Measurements from ENCODE around the gene MVB12B. TPM values are rescaled to one million over a fixed set of nuclear protein-coding genes. Genes with fewer than 3 reads are reported as not detected.
"Not testable (repeated sequence)": the region's sequence is repeated elsewhere in the genome, so short reads cannot be mapped to it uniquely, and the experiment has no call there.

Gene MVB12B
- total RNA-seq, 1 experiment from 2014 or later, result not detected

GRCh38 chr9:126472198-126472947 lies 145.7 kb downstream of the MVB12B start:
- Histone ChIP-seq H3K4me1 (ENCODE audit: low read length) (no peaks in the 10 kb centered on the region), H3K4me2 (ENCODE audit: low read depth, low read length, poor library complexity, severe bottlenecking) (no peak overlapping the region), H3K9ac (ENCODE audit: low read length) (no peak overlapping the region)

DNA sequence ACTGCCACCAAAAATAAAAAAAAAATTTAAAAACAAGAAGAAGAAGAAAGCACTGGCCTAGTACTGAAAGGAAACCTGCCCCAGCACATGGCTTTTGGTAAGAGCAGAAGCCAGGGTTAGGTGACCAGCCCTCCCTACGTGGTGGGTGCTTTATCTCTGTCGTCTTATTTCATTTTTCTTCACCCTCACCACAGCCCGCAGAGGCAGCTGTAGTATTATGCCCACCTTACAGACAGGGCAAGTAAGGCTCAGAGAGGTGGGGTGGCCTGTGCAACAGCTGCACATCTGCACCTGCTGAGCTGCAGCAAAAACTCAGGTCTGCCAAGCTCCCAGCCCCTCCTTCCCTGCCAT lies 146.3 kb downstream of the MVB12B start:
- no peak overlapping the region for H3K9ac ChIP-seq (ENCODE audit: low read length)
- no peak overlapping the region for H3K4me2 ChIP-seq (ENCODE audit: low read depth, low read length, poor library complexity, severe bottlenecking)
- no peaks in the 10 kb centered on the region for H3K27me3 ChIP-seq (ENCODE audit: low read length)
- no peaks in the 10 kb centered on the region for H3K9me3 ChIP-seq (ENCODE audit: low read length)
- H3K27ac ChIP-seq (ENCODE audit: low read length), result no peak overlapping the region
- H3K36me3 ChIP-seq (ENCODE audit: insufficient read depth, low read length), result no peaks in the 10 kb centered on the region
- no peaks in the 10 kb centered on the region for H3K79me2 ChIP-seq (ENCODE audit: low read length)
- H4K20me1 ChIP-seq (ENCODE audit: insufficient read depth, low read depth, low read length), result no peaks in the 10 kb centered on the region
- no peak for DNase-seq
- H3K4me1 ChIP-seq (ENCODE audit: low read length), result no peaks in the 10 kb centered on the region
- H3K4me3 ChIP-seq (ENCODE audit: low read length), result no peak overlapping the region
- H2AFZ ChIP-seq (ENCODE audit: low read length), result no peak overlapping the region
- no peaks in the 10 kb centered on the region for H3K9me2 ChIP-seq (replicated peaks; ENCODE audit: insufficient read depth, low read length)

More at GRCh38 chr9:126472198-126472947, 145.7 kb downstream of the MVB12B start:
- Histone ChIP-seq H3K79me2 (ENCODE audit: low read length) (no peaks in the 10 kb centered on the region), H3K4me3 (ENCODE audit: low read length) (no peak overlapping the region), H3K9me3 (ENCODE audit: low read length) (no peaks in the 10 kb centered on the region), H3K27ac (ENCODE audit: low read length) (no peak overlapping the region), H3K27me3 (ENCODE audit: low read length) (no peaks in the 10 kb centered on the region), H4K20me1 (ENCODE audit: insufficient read depth, low read depth, low read length) (no peaks in the 10 kb centered on the region), H2AFZ (ENCODE audit: low read length) (no peak overlapping the region), H3K9me2 (replicated peaks; ENCODE audit: insufficient read depth, low read length) (no peaks in the 10 kb centered on the region), H3K36me3 (ENCODE audit: insufficient read depth, low read length) (no peaks in the 10 kb centered on the region)
- DNase-seq, result no peak

DNA sequence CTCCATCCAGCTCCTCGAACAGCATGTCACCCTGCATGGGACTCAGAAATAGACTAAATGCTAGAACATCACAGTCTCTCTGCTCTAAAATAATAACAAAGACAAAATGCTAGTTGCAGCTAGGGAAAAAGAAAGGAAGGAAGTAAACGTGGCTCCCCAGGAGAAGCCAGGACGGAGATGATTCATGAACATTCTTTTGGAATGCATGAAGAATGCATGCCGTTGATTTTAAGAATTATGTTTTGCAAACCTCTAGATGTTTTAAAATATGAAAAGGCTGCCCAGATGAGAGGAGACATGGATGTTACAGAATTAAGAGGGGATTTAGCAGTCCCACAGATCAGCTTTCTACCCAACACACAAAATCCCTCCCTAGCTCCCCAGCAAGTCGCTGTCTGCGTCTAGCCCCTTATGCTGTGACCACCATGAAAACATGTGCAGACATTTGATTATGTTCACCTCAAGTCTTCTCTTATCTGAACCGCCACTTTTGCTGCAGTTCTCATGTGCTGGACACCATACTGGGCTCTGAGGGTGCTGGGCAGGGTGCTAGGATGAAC lies 147.7 kb downstream of the MVB12B start:
- Histone ChIP-seq H3K4me2 (ENCODE audit: low read depth, low read length, poor library complexity, severe bottlenecking) (no peak overlapping the region), H3K4me1 (ENCODE audit: low read length) (no peaks in the 10 kb centered on the region), H2AFZ (ENCODE audit: low read length) (no peak overlapping the region), H3K27ac (ENCODE audit: low read length) (no peak overlapping the region), H3K9me2 (replicated peaks; ENCODE audit: insufficient read depth, low read length) (no peaks in the 10 kb centered on the region), H3K9ac (ENCODE audit: low read length) (no peak overlapping the region), H4K20me1 (ENCODE audit: insufficient read depth, low read depth, low read length) (no peaks in the 10 kb centered on the region), H3K79me2 (ENCODE audit: low read length) (no peaks in the 10 kb centered on the region), H3K27me3 (ENCODE audit: low read length) (no peaks in the 10 kb centered on the region), H3K9me3 (ENCODE audit: low read length) (no peaks in the 10 kb centered on the region), H3K4me3 (ENCODE audit: low read length) (no peak overlapping the region), H3K36me3 (ENCODE audit: insufficient read depth, low read length) (no peaks in the 10 kb centered on the region)
- no peak for DNase-seq

- Histone ChIP-seq H3K27me3 (ENCODE audit: low read length) (no peaks in the 10 kb centered on the region), H3K4me1 (ENCODE audit: low read length) (no peaks in the 10 kb centered on the region), H4K20me1 (ENCODE audit: insufficient read depth, low read depth, low read length) (no peaks in the 10 kb centered on the region), H3K9me3 (ENCODE audit: low read length) (no peaks in the 10 kb centered on the region), H3K4me2 (ENCODE audit: low read depth, low read length, poor library complexity, severe bottlenecking) (no peak overlapping the region), H3K4me3 (ENCODE audit: low read length) (no peak overlapping the region), H3K79me2 (ENCODE audit: low read length) (no peaks in the 10 kb centered on the region), H3K9ac (ENCODE audit: low read length) (no peak overlapping the region), H3K9me2 (replicated peaks; ENCODE audit: insufficient read depth, low read length) (no peaks in the 10 kb centered on the region), H3K27ac (ENCODE audit: low read length) (no peak overlapping the region), H2AFZ (ENCODE audit: low read length) (no peak overlapping the region), H3K36me3 (ENCODE audit: insufficient read depth, low read length) (no peaks in the 10 kb centered on the region)
- no peak for DNase-seq
Observed at GRCh38 chr9:126474786-126475485, 148.3 kb downstream of the MVB12B start.

DNA sequence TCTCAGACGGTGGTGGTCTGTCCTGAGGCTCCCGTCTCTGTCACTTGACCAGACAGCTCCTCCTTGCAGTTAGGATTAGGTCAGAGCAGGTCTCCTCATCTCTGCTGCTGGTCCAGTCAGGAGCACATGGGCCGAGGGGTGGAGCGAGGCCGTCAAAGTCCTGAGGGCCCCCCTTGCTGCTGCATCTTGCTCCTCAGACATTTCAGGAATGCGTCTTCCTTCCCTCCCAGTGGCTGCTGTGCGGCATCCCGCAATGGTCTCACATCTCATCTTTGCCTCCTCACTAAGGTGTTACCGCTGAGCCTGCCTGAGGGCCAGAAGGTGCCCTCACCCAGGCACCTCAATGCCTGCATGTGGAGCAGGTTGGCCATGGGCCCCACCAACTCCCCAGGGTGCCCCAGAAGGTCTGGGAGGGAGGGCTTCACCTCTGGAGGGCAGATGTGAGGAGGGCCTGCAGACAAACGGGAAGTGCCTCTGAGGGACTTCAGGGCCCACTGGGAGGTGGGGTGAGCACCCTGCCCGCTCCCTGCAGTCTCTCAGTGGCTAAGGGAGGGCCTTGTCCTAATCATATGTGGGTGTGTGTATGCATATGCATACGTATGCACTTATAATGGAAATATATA lies 149.4 kb downstream of the MVB12B start:
- Histone ChIP-seq H3K4me2 (ENCODE audit: low read depth, low read length, poor library complexity, severe bottlenecking) (no peak overlapping the region), H3K79me2 (ENCODE audit: low read length) (no peaks in the 10 kb centered on the region), H3K27me3 (ENCODE audit: low read length) (no peaks in the 10 kb centered on the region), H3K4me3 (ENCODE audit: low read length) (no peak overlapping the region), H3K36me3 (ENCODE audit: insufficient read depth, low read length) (no peaks in the 10 kb centered on the region), H3K9me3 (ENCODE audit: low read length) (no peaks in the 10 kb centered on the region), H3K27ac (ENCODE audit: low read length) (no peak overlapping the region), H4K20me1 (ENCODE audit: insufficient read depth, low read depth, low read length) (no peaks in the 10 kb centered on the region), H3K9me2 (replicated peaks; ENCODE audit: insufficient read depth, low read length) (no peaks in the 10 kb centered on the region), H2AFZ (ENCODE audit: low read length) (no peak overlapping the region), H3K9ac (ENCODE audit: low read length) (no peak overlapping the region), H3K4me1 (ENCODE audit: low read length) (no peaks in the 10 kb centered on the region)
- DNase-seq, result no peak

DNA sequence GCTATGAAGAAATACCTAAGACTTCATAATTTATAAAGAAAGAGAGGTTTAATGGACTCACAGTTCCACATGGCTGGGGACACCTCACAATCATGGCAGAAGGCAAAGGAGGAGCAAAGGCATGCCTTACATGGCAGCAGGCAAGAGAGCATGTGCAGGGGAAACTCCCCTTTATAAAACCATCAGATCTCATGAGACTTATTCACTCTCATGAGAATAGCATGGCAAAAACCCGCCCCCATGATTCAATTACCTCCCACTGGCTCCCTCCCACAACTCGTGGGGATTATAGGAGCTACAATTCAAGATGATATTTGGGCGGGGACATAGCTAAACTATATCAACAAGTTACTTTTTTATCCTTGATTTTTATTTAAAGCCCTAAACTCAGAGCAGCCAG lies 150.8 kb downstream of the MVB12B start:
- not testable (repeated sequence) for H3K4me3 ChIP-seq (ENCODE audit: low read length); H3K36me3 ChIP-seq (ENCODE audit: insufficient read depth, low read length); H4K20me1 ChIP-seq (ENCODE audit: insufficient read depth, low read depth, low read length); H3K79me2 ChIP-seq (ENCODE audit: low read length); H3K27ac ChIP-seq (ENCODE audit: low read length); H3K27me3 ChIP-seq (ENCODE audit: low read length); H3K9me2 ChIP-seq (replicated peaks; ENCODE audit: insufficient read depth, low read length); H3K4me1 ChIP-seq (ENCODE audit: low read length); H2AFZ ChIP-seq (ENCODE audit: low read length); DNase-seq; H3K9me3 ChIP-seq (ENCODE audit: low read length); H3K4me2 ChIP-seq (ENCODE audit: low read depth, low read length, poor library complexity, severe bottlenecking); H3K9ac ChIP-seq (ENCODE audit: low read length)

- Histone ChIP-seq H3K9me3 (ENCODE audit: low read length) (no peaks in the 10 kb centered on the region), H3K4me3 (ENCODE audit: low read length) (no peak overlapping the region), H3K36me3 (ENCODE audit: insufficient read depth, low read length) (no peaks in the 10 kb centered on the region), H3K4me1 (ENCODE audit: low read length) (no peaks in the 10 kb centered on the region), H3K4me2 (ENCODE audit: low read depth, low read length, poor library complexity, severe bottlenecking) (no peak overlapping the region), H4K20me1 (ENCODE audit: insufficient read depth, low read depth, low read length) (no peaks in the 10 kb centered on the region), H3K9ac (ENCODE audit: low read length) (no peak overlapping the region), H3K79me2 (ENCODE audit: low read length) (no peaks in the 10 kb centered on the region), H2AFZ (ENCODE audit: low read length) (no peak overlapping the region), H3K9me2 (replicated peaks; ENCODE audit: insufficient read depth, low read length) (no peaks in the 10 kb centered on the region), H3K27ac (ENCODE audit: low read length) (no peak overlapping the region), H3K27me3 (ENCODE audit: low read length) (no peaks in the 10 kb centered on the region)
- DNase-seq, result no peak
Observed at GRCh38 chr9:126478216-126478981, 151.8 kb downstream of the MVB12B start.

GRCh38 chr9:126479515-126479914 lies 152.9 kb downstream of the MVB12B start:
- no peak overlapping the region for H3K4me2 ChIP-seq (ENCODE audit: low read depth, low read length, poor library complexity, severe bottlenecking)
- no peaks in the 10 kb centered on the region for H3K4me1 ChIP-seq (ENCODE audit: low read length)
- H3K36me3 ChIP-seq (ENCODE audit: insufficient read depth, low read length), result no peaks in the 10 kb centered on the region

More at GRCh38 chr9:126479515-126479914, 152.9 kb downstream of the MVB12B start:
- DNase-seq, result no peak
- Histone ChIP-seq H3K9ac (ENCODE audit: low read length) (no peak overlapping the region), H3K79me2 (ENCODE audit: low read length) (no peaks in the 10 kb centered on the region), H3K9me3 (ENCODE audit: low read length) (no peaks in the 10 kb centered on the region), H3K27ac (ENCODE audit: low read length) (no peak overlapping the region), H4K20me1 (ENCODE audit: insufficient read depth, low read depth, low read length) (no peaks in the 10 kb centered on the region), H2AFZ (ENCODE audit: low read length) (no peak overlapping the region), H3K27me3 (ENCODE audit: low read length) (no peaks in the 10 kb centered on the region), H3K9me2 (replicated peaks; ENCODE audit: insufficient read depth, low read length) (no peaks in the 10 kb centered on the region), H3K4me3 (ENCODE audit: low read length) (no peak overlapping the region)

Measured in Karpas-422 (cell line).